WTC11 (cell line): ENCODE measurements around the gene DHDH. TPM values are rescaled to one million over a fixed set of nuclear protein-coding genes. Genes with fewer than 3 reads are reported as not detected.

Experiments
- ATAC-seq: fragments of 200-7000 bp; cut with Tn5 transposase; 2 replicates; pipeline ENCODE4 v1.10.0; 2021; ENCODE audit warnings: mild to moderate bottlenecking, moderate library complexity
- CTCF ChIA-PET: fragments of 300-600 bp; sonication (Branson Sonifier 250); formaldehyde crosslinking; loops from one replicate; lab custom pipeline; 2021; ENCODE audit warnings: antibody characterized with exemption; lab: Charles Lee
- POLR2A ChIA-PET: fragments of 350-600 bp; sonication (Branson Sonifier 250); formaldehyde crosslinking; loops from one replicate; lab custom pipeline; 2021; ENCODE audit warnings: antibody characterized with exemption; lab: Charles Lee
- DNase-seq: peaks from one replicate; pipeline ENCODE4 v3.0.0; 2021; ENCODE audit warnings: low spot score
- H3K27ac Mint-ChIP-seq: 2 replicates; pipeline ENCODE4 v1.8.0; 2021; ENCODE audit warnings: mixed read lengths
- H3K27me3 Mint-ChIP-seq: 2 replicates; pipeline ENCODE4 v1.8.0; 2021; ENCODE audit warnings: low read depth, mild to moderate bottlenecking, moderate library complexity, mixed read lengths
- H3K36me3 Mint-ChIP-seq: 2 replicates; pipeline ENCODE4 v1.8.0; 2021; ENCODE audit warnings: mixed read lengths
- H3K4me1 Mint-ChIP-seq: 2 replicates; pipeline ENCODE4 v1.8.0; 2022; ENCODE audit warnings: mixed read lengths
- H3K4me3 Mint-ChIP-seq: 2 replicates; pipeline ENCODE4 v1.8.0; 2021; ENCODE audit warnings: mild to moderate bottlenecking, moderate library complexity, mixed read lengths
- H3K9me3 Mint-ChIP-seq: 2 replicates; pipeline ENCODE4 v1.8.0; 2021; ENCODE audit warnings: mixed read lengths
- CBFB ChIP-seq: sonication (generic); formaldehyde crosslinking; IDR thresholded peaks from 2 replicates; pipeline ENCODE4 v1.8.1; 2022; ENCODE audit warnings: mild to moderate bottlenecking, low read depth, missing genetic modification reagents
- ELF4 ChIP-seq: sonication (generic); formaldehyde crosslinking; IDR thresholded peaks from 2 replicates; pipeline ENCODE4 v1.8.1; 2022; ENCODE audit warnings: low read depth, mild to moderate bottlenecking, moderate library complexity, missing genetic modification reagents
- ESRRA ChIP-seq: sonication (generic); formaldehyde crosslinking; IDR thresholded peaks from 2 replicates; pipeline ENCODE4 v1.8.1; 2022; ENCODE audit warnings: mild to moderate bottlenecking, missing genetic modification reagents, borderline replicate concordance
- GRHL2 ChIP-seq: fragments of 250-450 bp; sonication (Bioruptor Pico); IDR thresholded peaks from 2 replicates; pipeline ENCODE4 v1.8.0; 2022; ENCODE audit warnings: mild to moderate bottlenecking, moderate library complexity; ENCODE audit not compliant: insufficient replicate concordance, severe bottlenecking
- JUN ChIP-seq: sonication (generic); formaldehyde crosslinking; IDR thresholded peaks from 2 replicates; pipeline ENCODE4 v1.8.0; 2023; ENCODE audit warnings: mild to moderate bottlenecking, missing genetic modification reagents
- MXD4 ChIP-seq: fragments of 250-450 bp; sonication (Bioruptor Pico); IDR thresholded peaks from 2 replicates; pipeline ENCODE4 v1.8.0; 2021; ENCODE audit warnings: mild to moderate bottlenecking, moderate library complexity, borderline replicate concordance
- NFE2L1 ChIP-seq: sonication (generic); formaldehyde crosslinking; IDR thresholded peaks from 2 replicates; pipeline ENCODE4 v1.8.1; 2023; ENCODE audit warnings: missing genetic modification reagents
- NR2C2 ChIP-seq: sonication (generic); formaldehyde crosslinking; IDR thresholded peaks from 2 replicates; pipeline ENCODE4 v1.8.0; 2022; ENCODE audit warnings: mild to moderate bottlenecking, missing genetic modification reagents
- RELA ChIP-seq: sonication (generic); formaldehyde crosslinking; IDR thresholded peaks from 2 replicates; pipeline ENCODE4 v1.8.1; 2022; ENCODE audit warnings: missing genetic modification reagents, mild to moderate bottlenecking, borderline replicate concordance
- TP53 ChIP-seq: sonication (generic); formaldehyde crosslinking; IDR thresholded peaks from 2 replicates; pipeline ENCODE4 v1.8.1; 2023; ENCODE audit warnings: mild to moderate bottlenecking, missing genetic modification reagents
- ZNF232 ChIP-seq: sonication (generic); formaldehyde crosslinking; IDR thresholded peaks from 2 replicates; pipeline ENCODE4 v1.8.0; 2022; ENCODE audit warnings: mild to moderate bottlenecking, missing genetic modification reagents
- total RNA-seq: library from RNA; stranded (reverse); gene quantifications from 3 replicates; pipeline ENCODE4 v1.2.3, GENCODE V29; 2021
- TF ChIP-seq, protein P1 (sequence below): sonication (generic); formaldehyde crosslinking; IDR thresholded peaks from 2 replicates; pipeline ENCODE4 v1.8.1; 2023; ENCODE audit warnings: mild to moderate bottlenecking, missing genetic modification reagents
- TF ChIP-seq, protein P2 (sequence below): fragments of 250-450 bp; sonication (Bioruptor Pico); IDR thresholded peaks from 2 replicates; pipeline ENCODE4 v1.9.0; 2021; ENCODE audit warnings: moderate library complexity, mild to moderate bottlenecking, inconsistent platforms, borderline replicate concordance
- TF ChIP-seq, protein P3 (sequence below): sonication (generic); formaldehyde crosslinking; IDR thresholded peaks from 2 replicates; pipeline ENCODE4 v1.8.0; 2023; ENCODE audit warnings: missing genetic modification reagents, mild to moderate bottlenecking, borderline replicate concordance
- TF ChIP-seq, protein P4 (sequence below): sonication (generic); formaldehyde crosslinking; IDR thresholded peaks from 2 replicates; pipeline ENCODE4 v1.8.1; 2023; ENCODE audit warnings: mild to moderate bottlenecking, missing genetic modification reagents, moderate library complexity
- TF ChIP-seq, protein P5 (sequence below): fragments of 200-600 bp; IDR thresholded peaks from 2 replicates; pipeline ENCODE4 v1.8.0; 2022; ENCODE audit warnings: antibody characterized with exemption
- TF ChIP-seq, protein P6 (sequence below): sonication (generic); formaldehyde crosslinking; IDR thresholded peaks from 2 replicates; pipeline ENCODE4 v1.8.0; 2023; ENCODE audit warnings: missing genetic modification reagents

Gene DHDH
- total RNA-seq, 1 experiment from 2014 or later = 3.0 TPM

DNA sequence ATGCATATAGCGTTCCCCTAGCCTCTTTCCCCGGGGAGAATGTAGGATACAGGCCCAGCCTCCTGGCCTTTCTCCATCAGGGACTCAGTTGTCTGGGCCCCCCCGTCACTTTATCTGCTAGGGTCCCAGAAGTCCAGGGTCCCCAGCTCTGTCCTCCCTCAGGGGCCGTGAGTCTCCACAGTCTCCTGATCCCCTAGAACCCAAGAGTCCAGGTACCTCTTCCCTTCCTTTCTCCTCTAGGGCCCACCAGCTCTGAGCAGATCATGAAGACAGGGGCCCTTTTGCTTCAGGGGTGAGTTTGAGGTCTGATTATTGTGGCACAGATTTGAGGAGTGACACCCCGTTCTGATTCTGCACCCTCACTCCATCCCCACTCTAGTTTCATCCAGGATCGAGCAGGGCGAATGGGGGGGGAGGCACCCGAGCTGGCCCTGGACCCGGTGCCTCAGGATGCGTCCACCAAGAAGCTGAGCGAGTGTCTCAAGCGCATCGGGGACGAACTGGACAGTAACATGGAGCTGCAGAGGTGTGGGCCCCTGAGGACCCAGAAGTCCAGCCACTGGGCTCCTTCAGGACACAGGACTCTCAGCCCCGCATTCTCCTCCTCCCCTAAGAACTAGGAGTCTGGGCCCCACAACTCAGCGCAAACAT is 21.9 kb downstream of the DHDH start:
- H3K27me3 Mint-ChIP-seq = peaks cover 15% of the 10 kb centered on the region
- ChIA-PET POLR2A (no interaction called here), CTCF (interaction anchor here (0.5 to 1.6 kb wide), 3 partner anchors 15 to 191 kb away, joined by 3 to 9 read pairs (median 5); no protein-coding TSS in a partner anchor)
- H3K9me3 Mint-ChIP-seq = no peaks in the 10 kb centered on the region
- TF ChIP-seq ZNF232 (CRISPR knock-in tag) (no peak), JUN (CRISPR knock-in tag) (no peak), NR2C2 (CRISPR knock-in tag) (no peak), NFE2L1 (no peak), GRHL2 (CRISPR knock-in tag) (no peak), ELF4 (CRISPR knock-in tag) (no peak), RELA (CRISPR knock-in tag) (no peak), TP53 (no peak), MXD4 (CRISPR knock-in tag) (no peak), CBFB (CRISPR knock-in tag) (no peak), ESRRA (CRISPR knock-in tag) (no peak)
- TF ChIP-seq, protein P1, sequence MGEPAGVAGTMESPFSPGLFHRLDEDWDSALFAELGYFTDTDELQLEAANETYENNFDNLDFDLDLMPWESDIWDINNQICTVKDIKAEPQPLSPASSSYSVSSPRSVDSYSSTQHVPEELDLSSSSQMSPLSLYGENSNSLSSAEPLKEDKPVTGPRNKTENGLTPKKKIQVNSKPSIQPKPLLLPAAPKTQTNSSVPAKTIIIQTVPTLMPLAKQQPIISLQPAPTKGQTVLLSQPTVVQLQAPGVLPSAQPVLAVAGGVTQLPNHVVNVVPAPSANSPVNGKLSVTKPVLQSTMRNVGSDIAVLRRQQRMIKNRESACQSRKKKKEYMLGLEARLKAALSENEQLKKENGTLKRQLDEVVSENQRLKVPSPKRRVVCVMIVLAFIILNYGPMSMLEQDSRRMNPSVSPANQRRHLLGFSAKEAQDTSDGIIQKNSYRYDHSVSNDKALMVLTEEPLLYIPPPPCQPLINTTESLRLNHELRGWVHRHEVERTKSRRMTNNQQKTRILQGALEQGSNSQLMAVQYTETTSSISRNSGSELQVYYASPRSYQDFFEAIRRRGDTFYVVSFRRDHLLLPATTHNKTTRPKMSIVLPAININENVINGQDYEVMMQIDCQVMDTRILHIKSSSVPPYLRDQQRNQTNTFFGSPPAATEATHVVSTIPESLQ (CRISPR knock-in tag) = no peak
- TF ChIP-seq, protein P2, sequence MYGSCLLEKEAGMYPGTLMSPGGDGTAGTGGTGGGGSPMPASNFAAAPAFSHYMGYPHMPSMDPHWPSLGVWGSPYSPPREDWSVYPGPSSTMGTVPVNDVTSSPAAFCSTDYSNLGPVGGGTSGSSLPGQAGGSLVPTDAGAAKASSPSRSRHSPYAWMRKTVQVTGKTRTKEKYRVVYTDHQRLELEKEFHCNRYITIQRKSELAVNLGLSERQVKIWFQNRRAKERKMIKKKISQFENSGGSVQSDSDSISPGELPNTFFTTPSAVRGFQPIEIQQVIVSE (CRISPR knock-in tag) = no peak
- TF ChIP-seq, protein P3, sequence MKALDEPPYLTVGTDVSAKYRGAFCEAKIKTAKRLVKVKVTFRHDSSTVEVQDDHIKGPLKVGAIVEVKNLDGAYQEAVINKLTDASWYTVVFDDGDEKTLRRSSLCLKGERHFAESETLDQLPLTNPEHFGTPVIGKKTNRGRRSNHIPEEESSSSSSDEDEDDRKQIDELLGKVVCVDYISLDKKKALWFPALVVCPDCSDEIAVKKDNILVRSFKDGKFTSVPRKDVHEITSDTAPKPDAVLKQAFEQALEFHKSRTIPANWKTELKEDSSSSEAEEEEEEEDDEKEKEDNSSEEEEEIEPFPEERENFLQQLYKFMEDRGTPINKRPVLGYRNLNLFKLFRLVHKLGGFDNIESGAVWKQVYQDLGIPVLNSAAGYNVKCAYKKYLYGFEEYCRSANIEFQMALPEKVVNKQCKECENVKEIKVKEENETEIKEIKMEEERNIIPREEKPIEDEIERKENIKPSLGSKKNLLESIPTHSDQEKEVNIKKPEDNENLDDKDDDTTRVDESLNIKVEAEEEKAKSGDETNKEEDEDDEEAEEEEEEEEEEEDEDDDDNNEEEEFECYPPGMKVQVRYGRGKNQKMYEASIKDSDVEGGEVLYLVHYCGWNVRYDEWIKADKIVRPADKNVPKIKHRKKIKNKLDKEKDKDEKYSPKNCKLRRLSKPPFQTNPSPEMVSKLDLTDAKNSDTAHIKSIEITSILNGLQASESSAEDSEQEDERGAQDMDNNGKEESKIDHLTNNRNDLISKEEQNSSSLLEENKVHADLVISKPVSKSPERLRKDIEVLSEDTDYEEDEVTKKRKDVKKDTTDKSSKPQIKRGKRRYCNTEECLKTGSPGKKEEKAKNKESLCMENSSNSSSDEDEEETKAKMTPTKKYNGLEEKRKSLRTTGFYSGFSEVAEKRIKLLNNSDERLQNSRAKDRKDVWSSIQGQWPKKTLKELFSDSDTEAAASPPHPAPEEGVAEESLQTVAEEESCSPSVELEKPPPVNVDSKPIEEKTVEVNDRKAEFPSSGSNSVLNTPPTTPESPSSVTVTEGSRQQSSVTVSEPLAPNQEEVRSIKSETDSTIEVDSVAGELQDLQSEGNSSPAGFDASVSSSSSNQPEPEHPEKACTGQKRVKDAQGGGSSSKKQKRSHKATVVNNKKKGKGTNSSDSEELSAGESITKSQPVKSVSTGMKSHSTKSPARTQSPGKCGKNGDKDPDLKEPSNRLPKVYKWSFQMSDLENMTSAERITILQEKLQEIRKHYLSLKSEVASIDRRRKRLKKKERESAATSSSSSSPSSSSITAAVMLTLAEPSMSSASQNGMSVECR (CRISPR knock-in tag) = no peak
- TF ChIP-seq, protein P4, sequence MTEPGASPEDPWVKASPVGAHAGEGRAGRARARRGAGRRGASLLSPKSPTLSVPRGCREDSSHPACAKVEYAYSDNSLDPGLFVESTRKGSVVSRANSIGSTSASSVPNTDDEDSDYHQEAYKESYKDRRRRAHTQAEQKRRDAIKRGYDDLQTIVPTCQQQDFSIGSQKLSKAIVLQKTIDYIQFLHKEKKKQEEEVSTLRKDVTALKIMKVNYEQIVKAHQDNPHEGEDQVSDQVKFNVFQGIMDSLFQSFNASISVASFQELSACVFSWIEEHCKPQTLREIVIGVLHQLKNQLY (CRISPR knock-in tag) = no peak
- TF ChIP-seq, protein P5, sequence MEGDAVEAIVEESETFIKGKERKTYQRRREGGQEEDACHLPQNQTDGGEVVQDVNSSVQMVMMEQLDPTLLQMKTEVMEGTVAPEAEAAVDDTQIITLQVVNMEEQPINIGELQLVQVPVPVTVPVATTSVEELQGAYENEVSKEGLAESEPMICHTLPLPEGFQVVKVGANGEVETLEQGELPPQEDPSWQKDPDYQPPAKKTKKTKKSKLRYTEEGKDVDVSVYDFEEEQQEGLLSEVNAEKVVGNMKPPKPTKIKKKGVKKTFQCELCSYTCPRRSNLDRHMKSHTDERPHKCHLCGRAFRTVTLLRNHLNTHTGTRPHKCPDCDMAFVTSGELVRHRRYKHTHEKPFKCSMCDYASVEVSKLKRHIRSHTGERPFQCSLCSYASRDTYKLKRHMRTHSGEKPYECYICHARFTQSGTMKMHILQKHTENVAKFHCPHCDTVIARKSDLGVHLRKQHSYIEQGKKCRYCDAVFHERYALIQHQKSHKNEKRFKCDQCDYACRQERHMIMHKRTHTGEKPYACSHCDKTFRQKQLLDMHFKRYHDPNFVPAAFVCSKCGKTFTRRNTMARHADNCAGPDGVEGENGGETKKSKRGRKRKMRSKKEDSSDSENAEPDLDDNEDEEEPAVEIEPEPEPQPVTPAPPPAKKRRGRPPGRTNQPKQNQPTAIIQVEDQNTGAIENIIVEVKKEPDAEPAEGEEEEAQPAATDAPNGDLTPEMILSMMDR = no peak
- TF ChIP-seq, protein P6, sequence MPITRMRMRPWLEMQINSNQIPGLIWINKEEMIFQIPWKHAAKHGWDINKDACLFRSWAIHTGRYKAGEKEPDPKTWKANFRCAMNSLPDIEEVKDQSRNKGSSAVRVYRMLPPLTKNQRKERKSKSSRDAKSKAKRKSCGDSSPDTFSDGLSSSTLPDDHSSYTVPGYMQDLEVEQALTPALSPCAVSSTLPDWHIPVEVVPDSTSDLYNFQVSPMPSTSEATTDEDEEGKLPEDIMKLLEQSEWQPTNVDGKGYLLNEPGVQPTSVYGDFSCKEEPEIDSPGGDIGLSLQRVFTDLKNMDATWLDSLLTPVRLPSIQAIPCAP (CRISPR knock-in tag) = no peak
- DNase-seq = no peak
- no peak for ATAC-seq
- H3K27ac Mint-ChIP-seq = peak overlapping the region; percentile 91
- H3K4me1 Mint-ChIP-seq = peaks cover 18% of the 10 kb centered on the region
- peaks cover 37% of the 10 kb centered on the region for H3K36me3 Mint-ChIP-seq
- H3K4me3 Mint-ChIP-seq = peak overlapping the region; percentile 86
